Activated CD4-positive, alpha-beta T cell treated with anti-CD3 and anti-CD28 coated beads, Interleukin-2, amount 10 ng/mL, durations not matched to agents 7 days and 5 days (primary cell): ENCODE results near the gene HOMER1. TPM values are rescaled to one million over a fixed set of nuclear protein-coding genes. Genes with fewer than 3 reads are reported as not detected.
"Not testable (repeated sequence)": the region's sequence is repeated elsewhere in the genome, so short reads cannot be mapped to it uniquely, and the experiment has no call there.

Source experiments
- CTCF ChIA-PET: fragments of 350-600 bp; sonication (Branson Sonifier 250); formaldehyde crosslinking; loops from one replicate; lab custom pipeline; 2021; ENCODE audit warnings: antibody characterized with exemption; lab: Charles Lee
- POLR2A ChIA-PET: fragments of 350-600 bp; sonication (Branson Sonifier 250); formaldehyde crosslinking; loops from one replicate; lab custom pipeline; 2021; ENCODE audit warnings: antibody characterized with exemption; lab: Charles Lee
- DNase-seq: peaks from one replicate; pipeline ENCODE4 v3.0.0-alpha.2; 2020
- H3K27ac Mint-ChIP-seq: one replicate; pipeline ENCODE4 v1.8.0; 2021; ENCODE audit warnings: mild to moderate bottlenecking, moderate library complexity, mixed read lengths
- H3K27me3 Mint-ChIP-seq: one replicate; pipeline ENCODE4 v1.8.0; 2021; ENCODE audit warnings: mixed read lengths
- H3K36me3 Mint-ChIP-seq: one replicate; pipeline ENCODE4 v1.8.0; 2021; ENCODE audit warnings: low read depth, mixed read lengths
- H3K4me1 Mint-ChIP-seq: one replicate; pipeline ENCODE4 v1.8.0; 2021; ENCODE audit warnings: mixed read lengths
- H3K4me3 Mint-ChIP-seq: one replicate; pipeline ENCODE4 v1.8.0; 2021; ENCODE audit warnings: mild to moderate bottlenecking, moderate library complexity, mixed read lengths
- H3K9me3 Mint-ChIP-seq: one replicate; pipeline ENCODE4 v1.8.0; 2021; ENCODE audit warnings: mixed read lengths
- total RNA-seq, 2 experiments: library from RNA; stranded (reverse); gene quantifications; one replicate each; pipeline ENCODE4 v1.2.3, GENCODE V29; 2021

HOMER1 gene
- total RNA-seq, 2 experiments from 2014 or later = 1.9 to 2.6 TPM

GRCh38 chr5:79540939-79541338 is 27.0 kb upstream of the HOMER1 start:
- no peak overlapping the region for H3K27ac Mint-ChIP-seq
- H3K4me3 Mint-ChIP-seq = no peak overlapping the region
- H3K27me3 Mint-ChIP-seq = no peaks in the 10 kb centered on the region
- no peak for DNase-seq
- CTCF ChIA-PET = interaction anchor here (1.7 kb wide), 1 partner anchor 10 kb away, joined by 5 read pairs; no protein-coding TSS in a partner anchor
- POLR2A ChIA-PET = no interaction called here
- H3K9me3 Mint-ChIP-seq = no peaks in the 10 kb centered on the region
- H3K36me3 Mint-ChIP-seq = no peaks in the 10 kb centered on the region
- no peaks in the 10 kb centered on the region for H3K4me1 Mint-ChIP-seq

- POLR2A ChIA-PET = no interaction called here
- CTCF ChIA-PET = interaction anchor here (1.2 kb wide), 1 partner anchor 27 kb away, joined by 3 read pairs; no protein-coding TSS in a partner anchor
These were observed 22.4 kb upstream of the HOMER1 start for GRCh38 chr5:79536193-79536906.

GRCh38 chr5:79535477-79536192 is 21.7 kb upstream of the HOMER1 start:
- no peaks in the 10 kb centered on the region for H3K4me1 Mint-ChIP-seq
- DNase-seq = no peak
- no peak overlapping the region for H3K27ac Mint-ChIP-seq
- H3K9me3 Mint-ChIP-seq = no peaks in the 10 kb centered on the region
- no peaks in the 10 kb centered on the region for H3K27me3 Mint-ChIP-seq
- ChIA-PET POLR2A (no interaction called here), CTCF (interaction anchor here (1.0 to 1.2 kb wide), 2 partner anchors 18 to 28 kb away, joined by 3 read pairs; no protein-coding TSS in a partner anchor)
- H3K4me3 Mint-ChIP-seq = no peak overlapping the region
- H3K36me3 Mint-ChIP-seq = no peaks in the 10 kb centered on the region

More at GRCh38 chr5:79536193-79536906, 22.4 kb upstream of the HOMER1 start:
- DNase-seq = no peak
- H3K27ac Mint-ChIP-seq = no peak overlapping the region
- no peaks in the 10 kb centered on the region for H3K27me3 Mint-ChIP-seq
- no peak overlapping the region for H3K4me3 Mint-ChIP-seq
- H3K9me3 Mint-ChIP-seq = no peaks in the 10 kb centered on the region
- H3K4me1 Mint-ChIP-seq = no peaks in the 10 kb centered on the region
- H3K36me3 Mint-ChIP-seq = no peaks in the 10 kb centered on the region

- Mint-ChIP-seq H3K9me3 (peaks cover 18% of the 10 kb centered on the region), H3K4me1 (no peaks in the 10 kb centered on the region), H3K27me3 (no peaks in the 10 kb centered on the region), H3K36me3 (peaks cover 3% of the 10 kb centered on the region), H3K4me3 (no peak overlapping the region), H3K27ac (no peak overlapping the region)
- no peak for DNase-seq
- CTCF ChIA-PET = interaction anchor here (1.2 to 1.5 kb wide), 2 partner anchors 25 to 35 kb away, joined by 3 to 4 read pairs; no protein-coding TSS in a partner anchor
- POLR2A ChIA-PET = no interaction called here
These were observed 15.2 kb upstream of the HOMER1 start for GRCh38 chr5:79529110-79529509.

- H3K9me3 Mint-ChIP-seq = peaks cover 19% of the 10 kb centered on the region
- no peak for DNase-seq
- H3K36me3 Mint-ChIP-seq = peaks cover 3% of the 10 kb centered on the region
- no peak overlapping the region for H3K4me3 Mint-ChIP-seq
- H3K4me1 Mint-ChIP-seq = no peaks in the 10 kb centered on the region
- H3K27ac Mint-ChIP-seq = no peak overlapping the region
- no peaks in the 10 kb centered on the region for H3K27me3 Mint-ChIP-seq
- ChIA-PET POLR2A (no interaction called here), CTCF (interaction anchor here (1.0 kb wide), 1 partner anchor 23 kb away, joined by 3 read pairs; no protein-coding TSS in a partner anchor)
These were observed 13.5 kb upstream of the HOMER1 start for GRCh38 chr5:79527431-79527830.

GRCh38 chr5:79526928-79527327 is 13.0 kb upstream of the HOMER1 start:
- no peak overlapping the region for H3K4me3 Mint-ChIP-seq
- ChIA-PET CTCF (interaction anchor here (1.0 kb wide), 1 partner anchor 23 kb away, joined by 3 read pairs; no protein-coding TSS in a partner anchor), POLR2A (no interaction called here)
- H3K9me3 Mint-ChIP-seq = peaks cover 19% of the 10 kb centered on the region
- DNase-seq = no peak
- no peak overlapping the region for H3K27ac Mint-ChIP-seq
- no peaks in the 10 kb centered on the region for H3K4me1 Mint-ChIP-seq
- no peaks in the 10 kb centered on the region for H3K27me3 Mint-ChIP-seq
- H3K36me3 Mint-ChIP-seq = peaks cover 3% of the 10 kb centered on the region

GRCh38 chr5:79526493-79526892 is 12.6 kb upstream of the HOMER1 start:
- DNase-seq = no peak
- H3K4me1 Mint-ChIP-seq = no peaks in the 10 kb centered on the region
- ChIA-PET POLR2A (no interaction called here), CTCF (no interaction called here)
- peaks cover 19% of the 10 kb centered on the region for H3K9me3 Mint-ChIP-seq
- H3K27ac Mint-ChIP-seq = no peak overlapping the region
- no peaks in the 10 kb centered on the region for H3K27me3 Mint-ChIP-seq
- peaks cover 3% of the 10 kb centered on the region for H3K36me3 Mint-ChIP-seq
- H3K4me3 Mint-ChIP-seq = no peak overlapping the region

- POLR2A ChIA-PET = no interaction called here
- no peak overlapping the region for H3K27ac Mint-ChIP-seq
These were observed 7.2 kb upstream of the HOMER1 start for GRCh38 chr5:79521156-79521555.

GRCh38 chr5:79518718-79519117 is 4.8 kb upstream of the HOMER1 start:
- ChIA-PET CTCF (no interaction called here), POLR2A (no interaction called here)
- Mint-ChIP-seq H3K36me3 (no peaks in the 10 kb centered on the region), H3K9me3 (no peaks in the 10 kb centered on the region), H3K27me3 (no peaks in the 10 kb centered on the region), H3K4me3 (no peak overlapping the region), H3K27ac (no peak overlapping the region), H3K4me1 (peaks cover 15% of the 10 kb centered on the region)
- DNase-seq = no peak

More at GRCh38 chr5:79521156-79521555, 7.2 kb upstream of the HOMER1 start:
- DNase-seq = no peak
- Mint-ChIP-seq H3K27me3 (no peaks in the 10 kb centered on the region), H3K4me1 (peaks cover 8% of the 10 kb centered on the region), H3K9me3 (peaks cover 13% of the 10 kb centered on the region), H3K36me3 (peaks cover 3% of the 10 kb centered on the region), H3K4me3 (no peak overlapping the region)
- CTCF ChIA-PET = no interaction called here

- Mint-ChIP-seq H3K27me3 (peaks cover 7% of the 10 kb centered on the region), H3K27ac (no peak overlapping the region), H3K4me3 (no peak overlapping the region), H3K36me3 (no peaks in the 10 kb centered on the region), H3K4me1 (peaks cover 22% of the 10 kb centered on the region), H3K9me3 (no peaks in the 10 kb centered on the region)
- no peak for DNase-seq
- ChIA-PET POLR2A (no interaction called here), CTCF (no interaction called here)
These were observed 3.7 kb upstream of the HOMER1 start for GRCh38 chr5:79517601-79518000.

- H3K9me3 Mint-ChIP-seq = no peaks in the 10 kb centered on the region
- H3K27me3 Mint-ChIP-seq = peaks cover 13% of the 10 kb centered on the region
- no peaks in the 10 kb centered on the region for H3K36me3 Mint-ChIP-seq
- H3K4me3 Mint-ChIP-seq = no peak overlapping the region
- peak overlapping the region; percentile 15 for H3K27ac Mint-ChIP-seq
- CTCF ChIA-PET = no interaction called here
- peaks cover 26% of the 10 kb centered on the region for H3K4me1 Mint-ChIP-seq
- no peak for DNase-seq
- POLR2A ChIA-PET = no interaction called here
These were observed 3.1 kb upstream of the HOMER1 start for GRCh38 chr5:79516986-79517385.

GRCh38 chr5:79516331-79516730 is 2.4 kb upstream of the HOMER1 start:
- CTCF ChIA-PET, POLR2A ChIA-PET, H3K9me3 Mint-ChIP-seq, H3K4me3 Mint-ChIP-seq, H3K27ac Mint-ChIP-seq, H3K36me3 Mint-ChIP-seq, DNase-seq: not testable (repeated sequence)
- Mint-ChIP-seq H3K27me3 (peaks cover 20% of the 10 kb centered on the region), H3K4me1 (peaks cover 31% of the 10 kb centered on the region)
